ENCODE measurements around the gene NCK2.

The NCK2 gene

DNA sequence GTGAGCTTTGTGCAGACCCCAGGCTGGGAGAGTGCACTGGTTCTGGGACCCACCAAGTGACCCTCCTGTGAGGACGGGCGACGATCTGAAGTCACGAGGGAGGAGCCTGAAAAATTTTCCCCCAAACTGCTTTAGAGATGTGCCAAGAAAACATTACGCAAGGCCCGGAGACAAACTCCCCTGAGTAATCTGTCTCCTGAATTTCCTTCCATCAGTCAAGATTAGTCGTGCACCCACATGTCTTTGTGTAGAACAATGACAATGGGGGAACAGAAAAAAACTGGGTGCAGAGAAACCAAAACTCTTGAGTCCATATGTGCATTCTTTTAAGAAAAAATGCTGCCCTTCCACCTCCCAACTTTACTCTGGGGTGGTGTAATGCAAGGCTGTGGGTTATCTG, 12.6 kb upstream of the NCK2 start:
- no peak overlapping the region for H4K91ac ChIP-seq (ENCODE audit: low read length)
- no peak overlapping the region for H3K9ac ChIP-seq (ENCODE audit: low read length)
- no peak overlapping the region for H2AFZ ChIP-seq (ENCODE audit: low read depth, low read length)
- no peak overlapping the region for H3K4me3 ChIP-seq (ENCODE audit: insufficient read depth in 1 of 2, low read depth in 1 of 2, low read length in 2 of 2)
- no peaks in the 10 kb centered on the region for H3K4me1 ChIP-seq (ENCODE audit: control insufficient read depth, insufficient read depth, low read depth, low read length)
- H3K14ac ChIP-seq (ENCODE audit: low read length in 2 of 2): no peak overlapping the region
- H2BK5ac ChIP-seq (ENCODE audit: low read depth, low read length, poor library complexity, severe bottlenecking): no peak overlapping the region
- H4K8ac ChIP-seq (ENCODE audit: low read length): no peak overlapping the region
- H3K4me2 ChIP-seq (ENCODE audit: low read length, poor library complexity, severe bottlenecking): no peak overlapping the region
- no peak overlapping the region for H2BK15ac ChIP-seq (ENCODE audit: low read depth, poor library complexity, severe bottlenecking)
- H3K9me3 ChIP-seq (ENCODE audit: control insufficient read depth, low read length): peaks cover 5% of the 10 kb centered on the region
- H2AK5ac ChIP-seq (ENCODE audit: low read length, severe bottlenecking): no peak overlapping the region
- 85% methylated on average over 7 of the region's 7 CpGs for WGBS
- H2BK12ac ChIP-seq (ENCODE audit: low read length in 2 of 2): no peak overlapping the region
- H3K23ac ChIP-seq (ENCODE audit: low read length in 2 of 2): no peak overlapping the region
- no peak overlapping the region for H3K27ac ChIP-seq (ENCODE audit: low read length, poor library complexity, severe bottlenecking)
- H2BK120ac ChIP-seq (ENCODE audit: low read depth, low read length): no peak overlapping the region
- H3K4ac ChIP-seq (ENCODE audit: low read depth in 1 of 2, low read length in 2 of 2): no peak overlapping the region
- H3K18ac ChIP-seq (ENCODE audit: low read depth in 1 of 2, low read length in 2 of 2): no peak overlapping the region
- H3K27me3 ChIP-seq (ENCODE audit: control insufficient read depth in 1 of 2, insufficient read depth in 1 of 2, low read length in 2 of 2): peaks cover 0 to 32% of the 10 kb centered on the region in 2 experiments
- no peaks in the 10 kb centered on the region for H3K79me1 ChIP-seq (replicated peaks; ENCODE audit: low read length, poor library complexity, severe bottlenecking)
- no peak for DNase-seq
- no peaks in the 10 kb centered on the region for H3K36me3 ChIP-seq (ENCODE audit: control insufficient read depth in 1 of 2, insufficient read depth in 2 of 2, low read depth in 1 of 2, low read length in 2 of 2)

DNA sequence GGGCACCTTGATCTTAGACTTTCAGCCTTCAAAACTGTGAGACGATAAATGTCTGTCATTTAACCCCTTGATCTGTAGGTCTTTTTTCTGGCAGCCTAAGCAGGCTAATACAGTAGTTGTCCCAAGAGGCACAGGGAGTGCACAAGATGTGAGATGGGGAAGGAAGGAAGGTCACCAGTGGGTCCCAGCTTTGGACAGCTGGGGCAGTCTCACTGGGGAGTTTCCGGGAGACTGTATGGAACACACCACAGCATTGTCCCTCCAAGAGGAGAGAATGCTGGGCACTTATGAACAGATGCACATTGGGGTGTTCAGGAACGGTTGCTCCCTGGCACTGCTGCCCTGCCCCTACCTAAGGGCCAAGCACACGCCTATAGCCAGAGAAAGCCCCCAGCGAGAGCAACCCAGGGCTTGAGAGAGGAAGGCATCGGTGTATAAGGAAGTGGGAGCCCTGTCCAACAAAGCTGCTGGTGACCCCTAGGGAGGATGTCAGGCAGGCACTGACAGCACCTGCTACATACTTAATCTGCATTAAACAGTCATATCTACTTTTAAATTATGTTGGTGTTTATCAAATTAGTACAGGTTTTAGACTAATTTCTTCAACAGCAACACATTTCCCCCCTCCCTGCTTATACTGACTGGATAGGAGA, 11.6 kb upstream of the NCK2 start:
- H3K4ac ChIP-seq (ENCODE audit: low read depth in 1 of 2, low read length in 2 of 2): no peak overlapping the region
- no peak overlapping the region for H4K8ac ChIP-seq (ENCODE audit: low read length)
- H4K91ac ChIP-seq (ENCODE audit: low read length): no peak overlapping the region
- no peaks in the 10 kb centered on the region for H3K79me1 ChIP-seq (replicated peaks; ENCODE audit: low read length, poor library complexity, severe bottlenecking)
- H2BK120ac ChIP-seq (ENCODE audit: low read depth, low read length): no peak overlapping the region
- no peak overlapping the region for H2BK5ac ChIP-seq (ENCODE audit: low read depth, low read length, poor library complexity, severe bottlenecking)
- no peak overlapping the region for H2BK15ac ChIP-seq (ENCODE audit: low read depth, poor library complexity, severe bottlenecking)
- H3K4me2 ChIP-seq (ENCODE audit: low read length, poor library complexity, severe bottlenecking): no peak overlapping the region
- H3K4me3 ChIP-seq (ENCODE audit: insufficient read depth in 1 of 2, low read depth in 1 of 2, low read length in 2 of 2): no peak overlapping the region
- DNase-seq: no peak
- H3K18ac ChIP-seq (ENCODE audit: low read depth in 1 of 2, low read length in 2 of 2): peak overlapping the region; percentile 21 to 43
- no peaks in the 10 kb centered on the region for H3K36me3 ChIP-seq (ENCODE audit: control insufficient read depth in 1 of 2, insufficient read depth in 2 of 2, low read depth in 1 of 2, low read length in 2 of 2)
- no peak overlapping the region for H3K9ac ChIP-seq (ENCODE audit: low read length)
- no peak overlapping the region for H2AFZ ChIP-seq (ENCODE audit: low read depth, low read length)
- no peak overlapping the region for H2AK5ac ChIP-seq (ENCODE audit: low read length, severe bottlenecking)
- H3K4me1 ChIP-seq (ENCODE audit: control insufficient read depth, insufficient read depth, low read depth, low read length): peaks cover 1% of the 10 kb centered on the region
- no peak overlapping the region for H2BK12ac ChIP-seq (ENCODE audit: low read length in 2 of 2)
- H3K27me3 ChIP-seq (ENCODE audit: control insufficient read depth in 1 of 2, insufficient read depth in 1 of 2, low read length in 2 of 2): peaks cover 0 to 32% of the 10 kb centered on the region in 2 experiments
- H3K23ac ChIP-seq (ENCODE audit: low read length in 2 of 2): no peak overlapping the region
- WGBS: 83% methylated on average over 5 of the region's 6 CpGs
- H3K14ac ChIP-seq (ENCODE audit: low read length in 2 of 2): no peak overlapping the region
- no peaks in the 10 kb centered on the region for H3K9me3 ChIP-seq (ENCODE audit: control insufficient read depth, low read length)
- no peak overlapping the region for H3K27ac ChIP-seq (ENCODE audit: low read length, poor library complexity, severe bottlenecking)

- H3K18ac ChIP-seq (ENCODE audit: low read depth in 1 of 2, low read length in 2 of 2): no peak overlapping the region
- H3K4me2 ChIP-seq (ENCODE audit: low read length, poor library complexity, severe bottlenecking): no peak overlapping the region
- no peaks in the 10 kb centered on the region for H3K79me1 ChIP-seq (replicated peaks; ENCODE audit: low read length, poor library complexity, severe bottlenecking)
- H2AK5ac ChIP-seq (ENCODE audit: low read length, severe bottlenecking): no peak overlapping the region
- no peak overlapping the region for H2AFZ ChIP-seq (ENCODE audit: low read depth, low read length)
- WGBS: 77% methylated on average over 5 of the region's 5 CpGs
- H2BK5ac ChIP-seq (ENCODE audit: low read depth, low read length, poor library complexity, severe bottlenecking): no peak overlapping the region
- H3K9ac ChIP-seq (ENCODE audit: low read length): no peak overlapping the region
- no peak overlapping the region for H2BK120ac ChIP-seq (ENCODE audit: low read depth, low read length)
- peaks cover 1% of the 10 kb centered on the region for H3K4me1 ChIP-seq (ENCODE audit: control insufficient read depth, insufficient read depth, low read depth, low read length)
- no peak overlapping the region for H4K8ac ChIP-seq (ENCODE audit: low read length)
- no peaks in the 10 kb centered on the region for H3K9me3 ChIP-seq (ENCODE audit: control insufficient read depth, low read length)
- no peak overlapping the region for H2BK15ac ChIP-seq (ENCODE audit: low read depth, poor library complexity, severe bottlenecking)
- H4K91ac ChIP-seq (ENCODE audit: low read length): no peak overlapping the region
- H3K14ac ChIP-seq (ENCODE audit: low read length in 2 of 2): no peak overlapping the region
- no peak overlapping the region for H3K23ac ChIP-seq (ENCODE audit: low read length in 2 of 2)
- peaks cover 0 to 32% of the 10 kb centered on the region in 2 experiments for H3K27me3 ChIP-seq (ENCODE audit: control insufficient read depth in 1 of 2, insufficient read depth in 1 of 2, low read length in 2 of 2)
- no peak overlapping the region for H3K27ac ChIP-seq (ENCODE audit: low read length, poor library complexity, severe bottlenecking)
- H2BK12ac ChIP-seq (ENCODE audit: low read length in 2 of 2): peak overlapping the region; percentile 39 to 66
- no peak for DNase-seq
- no peak overlapping the region for H3K4ac ChIP-seq (ENCODE audit: low read depth in 1 of 2, low read length in 2 of 2)
- H3K4me3 ChIP-seq (ENCODE audit: insufficient read depth in 1 of 2, low read depth in 1 of 2, low read length in 2 of 2): no peak overlapping the region
- no peaks in the 10 kb centered on the region for H3K36me3 ChIP-seq (ENCODE audit: control insufficient read depth in 1 of 2, insufficient read depth in 2 of 2, low read depth in 1 of 2, low read length in 2 of 2)
Measured at GRCh38 chr2:105733875-105734274, 10.8 kb upstream of the NCK2 start.

DNA sequence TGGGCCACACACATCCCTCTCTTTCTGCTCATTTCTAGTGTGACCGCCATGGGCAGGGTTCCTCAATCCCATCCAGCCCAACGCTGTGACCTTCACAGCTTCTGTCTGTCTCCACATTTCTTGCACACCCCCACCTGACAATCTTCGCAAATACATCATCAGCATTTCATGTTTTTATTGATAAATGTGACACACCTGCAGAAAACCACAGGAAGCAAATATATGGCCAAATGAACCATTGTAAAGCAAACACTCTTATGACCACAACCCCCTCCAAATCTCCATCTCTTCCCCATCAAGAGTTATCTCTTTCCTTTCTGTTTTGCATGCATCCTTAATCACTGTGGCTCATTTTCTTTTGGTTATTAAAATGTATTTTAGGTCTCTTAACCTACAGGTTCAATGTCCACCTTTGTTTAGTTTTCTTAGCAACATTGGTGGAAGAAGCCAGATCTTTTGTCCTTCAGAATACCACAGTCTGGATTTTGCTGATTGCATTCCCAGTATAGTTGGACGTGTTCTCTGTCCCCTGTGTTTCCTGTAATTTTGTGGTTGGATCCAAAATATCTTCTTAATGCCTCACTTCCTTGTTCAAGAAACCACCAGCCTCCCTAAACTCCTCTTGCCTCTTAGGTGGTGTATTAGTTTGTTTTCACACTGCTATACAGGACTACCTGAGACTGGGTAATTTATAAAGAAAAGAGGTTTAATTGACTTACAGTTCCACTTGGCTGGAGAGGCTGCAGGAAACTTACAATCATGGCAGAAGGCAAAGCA, 9.8 kb upstream of the NCK2 start:
- Histone ChIP-seq H3K4me3 (ENCODE audit: insufficient read depth in 1 of 2, low read depth in 1 of 2, low read length in 2 of 2) (no peak overlapping the region), H3K4ac (ENCODE audit: low read depth in 1 of 2, low read length in 2 of 2) (peak overlapping the region in 1 of 2 experiments; percentile 40), H2AK5ac (ENCODE audit: low read length, severe bottlenecking) (no peak overlapping the region), H3K27me3 (ENCODE audit: control insufficient read depth in 1 of 2, insufficient read depth in 1 of 2, low read length in 2 of 2) (peaks cover 0 to 40% of the 10 kb centered on the region in 2 experiments), H2BK15ac (ENCODE audit: low read depth, poor library complexity, severe bottlenecking) (no peak overlapping the region), H2BK5ac (ENCODE audit: low read depth, low read length, poor library complexity, severe bottlenecking) (no peak overlapping the region), H3K79me1 (replicated peaks; ENCODE audit: low read length, poor library complexity, severe bottlenecking) (no peaks in the 10 kb centered on the region), H3K4me1 (ENCODE audit: control insufficient read depth, insufficient read depth, low read depth, low read length) (peaks cover 1% of the 10 kb centered on the region), H4K91ac (ENCODE audit: low read length) (no peak overlapping the region), H3K27ac (ENCODE audit: low read length, poor library complexity, severe bottlenecking) (no peak overlapping the region), H3K9ac (ENCODE audit: low read length) (no peak overlapping the region), H3K9me3 (ENCODE audit: control insufficient read depth, low read length) (no peaks in the 10 kb centered on the region), H3K4me2 (ENCODE audit: low read length, poor library complexity, severe bottlenecking) (no peak overlapping the region), H2BK120ac (ENCODE audit: low read depth, low read length) (no peak overlapping the region), H4K8ac (ENCODE audit: low read length) (peak overlapping the region; percentile 59), H2BK12ac (ENCODE audit: low read length in 2 of 2) (peak overlapping the region; percentile 61 to 77), H3K18ac (ENCODE audit: low read depth in 1 of 2, low read length in 2 of 2) (peak overlapping the region; percentile 66 to 84), H3K14ac (ENCODE audit: low read length in 2 of 2) (peak overlapping the region; percentile 26 to 89), H3K23ac (ENCODE audit: low read length in 2 of 2) (peak overlapping the region in 1 of 2 experiments; percentile 41), H2AFZ (ENCODE audit: low read depth, low read length) (no peak overlapping the region), H3K36me3 (ENCODE audit: control insufficient read depth in 1 of 2, insufficient read depth in 2 of 2, low read depth in 1 of 2, low read length in 2 of 2) (no peaks in the 10 kb centered on the region)
- 91% methylated on average over 3 of the region's 4 CpGs for WGBS
- peak; percentile 65 for DNase-seq

All from mesenchymal stem cell (in vitro differentiated cells and primary cell).